Hepatocyte (in vitro differentiated cells): ENCODE data around the gene STIM2. TPM values are rescaled to one million over a fixed set of nuclear protein-coding genes. Genes with fewer than 3 reads are reported as not detected.
"Not testable (repeated sequence)": the region's sequence is repeated elsewhere in the genome, so short reads cannot be mapped to it uniquely, and the experiment has no call there.

ENCODE experiments used
- DNase-seq: peaks from one replicate; pipeline ENCODE4 v3.0.0-alpha.2; 2016; ENCODE audit warnings: low spot score
- H2AFZ ChIP-seq: fragments of 200-600 bp; sonication (generic); 2 replicates; pipeline ENCODE4 v1.6.0; 2016; ENCODE audit warnings: antibody characterized with exemption, mild to moderate bottlenecking
- H3K27ac ChIP-seq: fragments of 200-600 bp; sonication (generic); 2 replicates; pipeline ENCODE4 v1.5.1; 2016; ENCODE audit warnings: mild to moderate bottlenecking
- H3K27me3 ChIP-seq: fragments of 200-600 bp; sonication (generic); 2 replicates; pipeline ENCODE4 v1.6.1; 2016
- H3K36me3 ChIP-seq: fragments of 200-600 bp; sonication (generic); replicated peaks from 2 replicates; pipeline ENCODE4 v1.5.1; 2016; ENCODE audit warnings: low read depth; ENCODE audit not compliant: insufficient read depth
- H3K4me1 ChIP-seq: fragments of 200-600 bp; sonication (generic); 2 replicates; pipeline ENCODE4 v1.5.1; 2016; ENCODE audit warnings: mild to moderate bottlenecking, moderate library complexity; ENCODE audit not compliant: insufficient read depth
- H3K4me2 ChIP-seq: fragments of 200-600 bp; sonication (generic); 2 replicates; pipeline ENCODE4 v1.6.0; 2016
- H3K4me3 ChIP-seq: fragments of 200-600 bp; sonication (generic); 2 replicates; pipeline ENCODE4 v1.5.1; 2016; ENCODE audit warnings: mild to moderate bottlenecking
- H3K79me2 ChIP-seq: fragments of 200-600 bp; sonication (generic); 2 replicates; pipeline ENCODE4 v1.6.0; 2017; ENCODE audit warnings: mild to moderate bottlenecking
- H3K9me2 ChIP-seq: fragments of 200-600 bp; sonication (generic); replicated peaks from 2 replicates; pipeline ENCODE4 v1.6.0; 2017; ENCODE audit warnings: mild to moderate bottlenecking; ENCODE audit not compliant: insufficient read depth
- H3K9me3 ChIP-seq: fragments of 200-600 bp; sonication (generic); 2 replicates; pipeline ENCODE4 v1.5.1; 2016; ENCODE audit warnings: low read depth, mild to moderate bottlenecking
- H4K20me1 ChIP-seq: fragments of 200-600 bp; sonication (generic); 2 replicates; pipeline ENCODE4 v1.6.0; 2016; ENCODE audit warnings: mild to moderate bottlenecking; ENCODE audit not compliant: insufficient read depth, poor library complexity, severe bottlenecking
- CTCF ChIP-seq: fragments of 200-600 bp; sonication (generic); IDR thresholded peaks from 2 replicates; pipeline ENCODE4 v1.5.1; 2016; ENCODE audit warnings: antibody characterized with exemption, mild to moderate bottlenecking; ENCODE audit not compliant: poor library complexity
- EZH2 ChIP-seq: fragments of 200-600 bp; sonication (generic); IDR thresholded peaks from 2 replicates; pipeline ENCODE4 v1.6.1; 2016; ENCODE audit warnings: antibody characterized with exemption, mild to moderate bottlenecking, borderline replicate concordance
- EZH2phosphoT487 ChIP-seq: fragments of 200-600 bp; sonication (generic); IDR thresholded peaks from one replicate; pipeline ENCODE4 v1.6.1; 2018; ENCODE audit warnings: antibody characterized with exemption, mild to moderate bottlenecking, low read depth, moderate library complexity; ENCODE audit not compliant: unreplicated experiment, severe bottlenecking
- WGBS: methylation state at CpG from one replicate; pipeline ENCODE4 v1.1.6; 2016; ENCODE audit warnings: low lambda C conversion rate; ENCODE audit errors: missing lambda C conversion rate; 5-methylcytosine and 5-hydroxymethylcytosine counted together
- polyA plus RNA-seq: library from polyadenylated mRNA; unstranded; fragments of >200 nt; fragmentation: Nextera tagmentation; extraction: Ambion mirVana; gene quantifications from 2 replicates; pipeline ENCODE4 v1.2.1, GENCODE V29; 2016
- total RNA-seq: library from RNA; depleted of rRNA; stranded (reverse); fragments of >200 nt; gene quantifications from 2 replicates; pipeline ENCODE4 v1.2.3, GENCODE V29; 2014

Gene STIM2
- total and polyA plus RNA-seq, 2 experiments from 2014 or later: 13.2 to 17.0 TPM

GRCh38 chr4:26892480-26893150 is 32.0 kb downstream of the STIM2 start:
- no peaks in the 10 kb centered on the region for H3K27me3 ChIP-seq
- no peak for DNase-seq
- no peak overlapping the region for H3K4me2 ChIP-seq
- no peak overlapping the region for H3K27ac ChIP-seq
- no peaks in the 10 kb centered on the region for H3K9me2 ChIP-seq
- no peaks in the 10 kb centered on the region for H3K4me1 ChIP-seq
- H3K9me3 ChIP-seq: no peaks in the 10 kb centered on the region
- no peaks in the 10 kb centered on the region for H3K36me3 ChIP-seq
- TF ChIP-seq EZH2phosphoT487: no peak
- TF ChIP-seq EZH2: no peak
- TF ChIP-seq CTCF: no peak
- no peak overlapping the region for H2AFZ ChIP-seq
- no peak overlapping the region for H3K4me3 ChIP-seq
- H3K79me2 ChIP-seq: peaks cover 26% of the 10 kb centered on the region
- H4K20me1 ChIP-seq: no peaks in the 10 kb centered on the region
- 97% methylated on average over 3 of the region's 3 CpGs for WGBS

GRCh38 chr4:26893491-26893890 is 32.9 kb downstream of the STIM2 start:
- Histone ChIP-seq H3K4me1 (no peaks in the 10 kb centered on the region), H3K9me2 (no peaks in the 10 kb centered on the region), H3K27me3 (no peaks in the 10 kb centered on the region), H3K27ac (no peak overlapping the region), H3K36me3 (no peaks in the 10 kb centered on the region), H3K9me3 (no peaks in the 10 kb centered on the region), H3K4me2 (no peak overlapping the region), H3K4me3 (no peak overlapping the region), H2AFZ (no peak overlapping the region), H4K20me1 (no peaks in the 10 kb centered on the region), H3K79me2 (peaks cover 22% of the 10 kb centered on the region)
- no peak for TF ChIP-seq EZH2phosphoT487
- TF ChIP-seq CTCF: no peak
- TF ChIP-seq EZH2: no peak
- WGBS: 95% methylated on average over 2 of the region's 2 CpGs
- DNase-seq: no peak

- not testable (repeated sequence) for H3K36me3 ChIP-seq, H4K20me1 ChIP-seq, H3K9me2 ChIP-seq, DNase-seq, H3K9me3 ChIP-seq, H3K27me3 ChIP-seq, H3K4me2 ChIP-seq, H2AFZ ChIP-seq, H3K4me1 ChIP-seq, H3K27ac ChIP-seq, H3K4me3 ChIP-seq
- peaks cover 22% of the 10 kb centered on the region for H3K79me2 ChIP-seq
- WGBS: 93% methylated on average over 7 of the region's 7 CpGs
Measured at GRCh38 chr4:26894881-26895280, 34.2 kb downstream of the STIM2 start.

- no peaks in the 10 kb centered on the region for H4K20me1 ChIP-seq
- 85% methylated on average over 2 of the region's 2 CpGs for whole genome bisulfite sequencing
- TF ChIP-seq CTCF (no peak), EZH2 (no peak), EZH2phosphoT487 (no peak)
- DNase-seq: no peak
- H3K9me3 ChIP-seq: no peaks in the 10 kb centered on the region
- peaks cover 22% of the 10 kb centered on the region for H3K79me2 ChIP-seq
- H3K27ac ChIP-seq: no peak overlapping the region
- H3K9me2 ChIP-seq: no peaks in the 10 kb centered on the region
- no peaks in the 10 kb centered on the region for H3K4me1 ChIP-seq
- H3K27me3 ChIP-seq: no peaks in the 10 kb centered on the region
- no peak overlapping the region for H2AFZ ChIP-seq
- H3K36me3 ChIP-seq: no peaks in the 10 kb centered on the region
- H3K4me2 ChIP-seq: no peak overlapping the region
- H3K4me3 ChIP-seq: no peak overlapping the region
Measured at GRCh38 chr4:26896636-26897035, 36.0 kb downstream of the STIM2 start.
